ENCODE measurements around the gene GUCA2A.
"Not testable (repeated sequence)": the region's sequence is repeated elsewhere in the genome, so short reads cannot be mapped to it uniquely, and the experiment has no call there.

The GUCA2A gene

GRCh38 chr1:42164551-42165420, at the start of gene GUCA2A:
GUCA2A (minus strand) TSS chr1:42164745; CDS start chr1:42164712, 33 bp downstream.
- in situ Hi-C loops (cut with MboI; ENCODE audit: low sequenced_read_pairs) = no loop called here

- in situ Hi-C loops (cut with MboI; ENCODE audit: low sequenced_read_pairs) = no loop called here
Observed at GRCh38 chr1:42211224-42211623, 46.7 kb upstream of the GUCA2A start.

GRCh38 chr1:42210421-42211133, 46.0 kb upstream of the GUCA2A start:
- in situ Hi-C loops (cut with MboI; ENCODE audit: low sequenced_read_pairs) = no loop called here

- in situ Hi-C loops (cut with MboI; ENCODE audit: low sequenced_read_pairs) = no loop called here
Observed at GRCh38 chr1:42209526-42210251, 45.1 kb upstream of the GUCA2A start.

GRCh38 chr1:42206930-42207329, 42.4 kb upstream of the GUCA2A start:
- in situ Hi-C loops (cut with MboI; ENCODE audit: low sequenced_read_pairs) = not testable (repeated sequence)

- in situ Hi-C loops (cut with MboI; ENCODE audit: low sequenced_read_pairs) = no loop called here
Observed at GRCh38 chr1:42206164-42206563, 41.6 kb upstream of the GUCA2A start.

- in situ Hi-C loops (cut with MboI; ENCODE audit: low sequenced_read_pairs) = no loop called here
Observed at GRCh38 chr1:42201986-42202385, 37.4 kb upstream of the GUCA2A start.

- in situ Hi-C loops (cut with MboI; ENCODE audit: low sequenced_read_pairs) = no loop called here
Observed at GRCh38 chr1:42198251-42198650, 33.7 kb upstream of the GUCA2A start.

- in situ Hi-C loops (cut with MboI; ENCODE audit: low sequenced_read_pairs) = no loop called here
Observed at GRCh38 chr1:42195841-42196240, 31.3 kb upstream of the GUCA2A start.

- in situ Hi-C loops (cut with MboI; ENCODE audit: low sequenced_read_pairs) = no loop called here
Observed at GRCh38 chr1:42192106-42192505, 27.6 kb upstream of the GUCA2A start.

- in situ Hi-C loops (cut with MboI; ENCODE audit: low sequenced_read_pairs) = no loop called here
Observed at GRCh38 chr1:42191319-42191718, 26.8 kb upstream of the GUCA2A start.

- in situ Hi-C loops (cut with MboI; ENCODE audit: low sequenced_read_pairs) = no loop called here
Observed at GRCh38 chr1:42189931-42190853, 25.6 kb upstream of the GUCA2A start.

GRCh38 chr1:42186152-42186551, 21.6 kb upstream of the GUCA2A start:
- in situ Hi-C loops (cut with MboI; ENCODE audit: low sequenced_read_pairs) = no loop called here

- in situ Hi-C loops (cut with MboI; ENCODE audit: low sequenced_read_pairs) = no loop called here
Observed at GRCh38 chr1:42184616-42185015, 20.1 kb upstream of the GUCA2A start.

- in situ Hi-C loops (cut with MboI; ENCODE audit: low sequenced_read_pairs) = no loop called here
Observed at GRCh38 chr1:42183957-42184268, 19.4 kb upstream of the GUCA2A start.

- in situ Hi-C loops (cut with MboI; ENCODE audit: low sequenced_read_pairs) = no loop called here
Observed at GRCh38 chr1:42183210-42183956, 18.8 kb upstream of the GUCA2A start.

GRCh38 chr1:42181687-42182086, 17.1 kb upstream of the GUCA2A start:
- in situ Hi-C loops (cut with MboI; ENCODE audit: low sequenced_read_pairs) = no loop called here

GRCh38 chr1:42179900-42180329, 15.4 kb upstream of the GUCA2A start:
- in situ Hi-C loops (cut with MboI; ENCODE audit: low sequenced_read_pairs) = no loop called here

GRCh38 chr1:42179275-42179674, 14.7 kb upstream of the GUCA2A start:
- in situ Hi-C loops (cut with MboI; ENCODE audit: low sequenced_read_pairs) = no loop called here

GRCh38 chr1:42178249-42178648, 13.7 kb upstream of the GUCA2A start:
- in situ Hi-C loops (cut with MboI; ENCODE audit: low sequenced_read_pairs) = no loop called here

All from HL-60/S4 treated with retinoic acid at 250 ng/mL for 4 days and 3 days (cell line).